ENCODE data around the gene BAIAP2L1.

BAIAP2L1 gene

GRCh38 chr7:98250789-98251188 lies 150.1 kb downstream of the BAIAP2L1 start:
- TF ChIP-seq EGR1 (IDR thresholded peaks at IDR 0.05), result no peak
- no peak for TF ChIP-seq TAF1 (IDR thresholded peaks at IDR 0.05; ENCODE audit: low read depth)
- TF ChIP-seq TCF12 (IDR thresholded peaks at IDR 0.05; ENCODE audit: low read depth), result no peak

- TF ChIP-seq TCF12 (IDR thresholded peaks at IDR 0.05; ENCODE audit: low read depth) (no peak), CEBPB (IDR thresholded peaks at IDR 0.05) (no peak), ZBTB7A (IDR thresholded peaks at IDR 0.05; ENCODE audit: low read depth) (no peak), TEAD4 (IDR thresholded peaks at IDR 0.05) (no peak), YY1 (IDR thresholded peaks at IDR 0.05; ENCODE audit: low read depth) (no peak), NFIC (IDR thresholded peaks at IDR 0.05) (no peak), TAF1 (IDR thresholded peaks at IDR 0.05; ENCODE audit: low read depth) (no peak), REST (IDR thresholded peaks at IDR 0.05; ENCODE audit: low read depth) (no peak), USF1 (IDR thresholded peaks at IDR 0.05) (no peak), MAX (IDR thresholded peaks at IDR 0.05) (no peak), FOXM1 (IDR thresholded peaks at IDR 0.05; ENCODE audit: borderline replicate concordance, low read depth) (no peak), RAD21 (IDR thresholded peaks at IDR 0.05; ENCODE audit: low read depth) (no peak), EP300 (IDR thresholded peaks at IDR 0.05; ENCODE audit: borderline replicate concordance) (no peak)
These were observed 151.8 kb downstream of the BAIAP2L1 start for GRCh38 chr7:98249106-98249505.

- TF ChIP-seq RAD21 (IDR thresholded peaks at IDR 0.05; ENCODE audit: low read depth) (no peak), USF1 (IDR thresholded peaks at IDR 0.05) (no peak), TAF1 (IDR thresholded peaks at IDR 0.05; ENCODE audit: low read depth) (no peak), REST (IDR thresholded peaks at IDR 0.05; ENCODE audit: low read depth) (no peak), YY1 (IDR thresholded peaks at IDR 0.05; ENCODE audit: low read depth) (no peak)
These were observed 152.7 kb downstream of the BAIAP2L1 start for GRCh38 chr7:98248156-98248555.

- TF ChIP-seq TCF12 (IDR thresholded peaks at IDR 0.05; ENCODE audit: low read depth) (no peak), USF1 (IDR thresholded peaks at IDR 0.05) (no peak), TEAD4 (IDR thresholded peaks at IDR 0.05) (no peak), FOXM1 (IDR thresholded peaks at IDR 0.05; ENCODE audit: borderline replicate concordance, low read depth) (no peak), EGR1 (IDR thresholded peaks at IDR 0.05) (no peak)
These were observed 156.0 kb downstream of the BAIAP2L1 start for GRCh38 chr7:98244871-98245270.

- TF ChIP-seq ZBTB7A (IDR thresholded peaks at IDR 0.05; ENCODE audit: low read depth) (no peak), EGR1 (IDR thresholded peaks at IDR 0.05) (no peak), YY1 (IDR thresholded peaks at IDR 0.05; ENCODE audit: low read depth) (no peak), CEBPB (IDR thresholded peaks at IDR 0.05) (no peak), CREB1 (IDR thresholded peaks at IDR 0.05; ENCODE audit: low read depth) (no peak), REST (IDR thresholded peaks at IDR 0.05; ENCODE audit: low read depth) (no peak), TCF12 (IDR thresholded peaks at IDR 0.05; ENCODE audit: low read depth) (no peak), RAD21 (IDR thresholded peaks at IDR 0.05; ENCODE audit: low read depth) (no peak), USF1 (IDR thresholded peaks at IDR 0.05) (no peak), EP300 (IDR thresholded peaks at IDR 0.05; ENCODE audit: borderline replicate concordance) (no peak), FOXM1 (IDR thresholded peaks at IDR 0.05; ENCODE audit: borderline replicate concordance, low read depth) (no peak), NFIC (IDR thresholded peaks at IDR 0.05) (no peak), TAF1 (IDR thresholded peaks at IDR 0.05; ENCODE audit: low read depth) (no peak), MAX (IDR thresholded peaks at IDR 0.05) (no peak), TEAD4 (IDR thresholded peaks at IDR 0.05) (no peak)
These were observed 158.0 kb downstream of the BAIAP2L1 start for GRCh38 chr7:98242934-98243333.
